ENCODE measurements around the gene ACOT11. TPM values are rescaled to one million over a fixed set of nuclear protein-coding genes. Genes with fewer than 3 reads are reported as not detected.

The ACOT11 gene
- total and polyA plus RNA-seq, 2 donors (not counting 1 experiment from before 2014, with no cell fraction given), result 0.73 to 2.5 TPM

DNA sequence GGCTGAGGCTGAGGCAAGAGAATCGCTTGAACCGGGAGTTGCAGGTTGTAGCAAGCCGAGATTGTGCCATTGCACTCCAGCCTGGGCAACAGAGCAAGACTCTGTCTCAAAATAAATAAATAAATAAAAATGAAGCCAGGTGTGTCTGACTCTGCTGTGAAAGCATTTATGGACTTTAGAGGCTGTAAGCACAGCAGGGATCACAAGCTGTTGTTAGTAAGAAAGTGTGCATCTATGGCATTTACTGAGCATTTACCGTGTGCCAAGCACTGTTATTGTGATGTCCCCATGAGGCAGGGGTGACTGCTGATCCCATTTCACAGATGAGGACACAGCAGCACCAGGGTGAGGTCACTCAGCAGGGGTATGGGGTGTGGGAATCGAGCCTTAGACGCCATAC lies 55.2 kb downstream of the ACOT11 start:
- Histone ChIP-seq H3K36me3 (ENCODE audit: control insufficient read depth, insufficient read depth, low read length) (no peaks in the 10 kb centered on the region), H3K4me1 (ENCODE audit: control insufficient read depth, extremely low read depth, insufficient read depth, low read length) (no peaks in the 10 kb centered on the region), H3K9ac (ENCODE audit: insufficient read depth, low read length) (no peak overlapping the region), H3K27me3 (ENCODE audit: control insufficient read depth, insufficient read depth, low read length) (no peaks in the 10 kb centered on the region), H4K20me1 (ENCODE audit: control insufficient read depth, extremely low read depth, insufficient read depth, low read length) (no peaks in the 10 kb centered on the region), H3K4me2 (ENCODE audit: extremely low read depth, insufficient read depth, low read length) (no peak overlapping the region), H3K4me3 (replicated peaks in 1 of 4; ENCODE audit: control extremely low read depth in 1 of 4, insufficient read depth in 1 of 4, low read depth in 3 of 4, low read length in 4 of 4) (no peak overlapping the region), H3K9me3 (ENCODE audit: control insufficient read depth, insufficient read depth, low read depth, low read length) (no peaks in the 10 kb centered on the region), H3K27ac (ENCODE audit: insufficient read depth, low read length) (no peak overlapping the region), H2AFZ (ENCODE audit: low read length) (no peak overlapping the region), H3K79me2 (ENCODE audit: control insufficient read depth, insufficient read depth, low read length) (no peaks in the 10 kb centered on the region)
- no peak for TF ChIP-seq EZH2 (IDR thresholded peaks at IDR 0.05; ENCODE audit: low read length, missing control alignments)
- TF ChIP-seq, protein P1, sequence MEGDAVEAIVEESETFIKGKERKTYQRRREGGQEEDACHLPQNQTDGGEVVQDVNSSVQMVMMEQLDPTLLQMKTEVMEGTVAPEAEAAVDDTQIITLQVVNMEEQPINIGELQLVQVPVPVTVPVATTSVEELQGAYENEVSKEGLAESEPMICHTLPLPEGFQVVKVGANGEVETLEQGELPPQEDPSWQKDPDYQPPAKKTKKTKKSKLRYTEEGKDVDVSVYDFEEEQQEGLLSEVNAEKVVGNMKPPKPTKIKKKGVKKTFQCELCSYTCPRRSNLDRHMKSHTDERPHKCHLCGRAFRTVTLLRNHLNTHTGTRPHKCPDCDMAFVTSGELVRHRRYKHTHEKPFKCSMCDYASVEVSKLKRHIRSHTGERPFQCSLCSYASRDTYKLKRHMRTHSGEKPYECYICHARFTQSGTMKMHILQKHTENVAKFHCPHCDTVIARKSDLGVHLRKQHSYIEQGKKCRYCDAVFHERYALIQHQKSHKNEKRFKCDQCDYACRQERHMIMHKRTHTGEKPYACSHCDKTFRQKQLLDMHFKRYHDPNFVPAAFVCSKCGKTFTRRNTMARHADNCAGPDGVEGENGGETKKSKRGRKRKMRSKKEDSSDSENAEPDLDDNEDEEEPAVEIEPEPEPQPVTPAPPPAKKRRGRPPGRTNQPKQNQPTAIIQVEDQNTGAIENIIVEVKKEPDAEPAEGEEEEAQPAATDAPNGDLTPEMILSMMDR (conservative IDR thresholded peaks at IDR 0.05 in 1 of 2, IDR thresholded peaks at IDR 0.05 in 1 of 2; ENCODE audit: low read depth in 1 of 2, low read length in 2 of 2), result no peak
- DNase-seq (ENCODE audit: low read depth in 2 of 2), result no peak

DNA sequence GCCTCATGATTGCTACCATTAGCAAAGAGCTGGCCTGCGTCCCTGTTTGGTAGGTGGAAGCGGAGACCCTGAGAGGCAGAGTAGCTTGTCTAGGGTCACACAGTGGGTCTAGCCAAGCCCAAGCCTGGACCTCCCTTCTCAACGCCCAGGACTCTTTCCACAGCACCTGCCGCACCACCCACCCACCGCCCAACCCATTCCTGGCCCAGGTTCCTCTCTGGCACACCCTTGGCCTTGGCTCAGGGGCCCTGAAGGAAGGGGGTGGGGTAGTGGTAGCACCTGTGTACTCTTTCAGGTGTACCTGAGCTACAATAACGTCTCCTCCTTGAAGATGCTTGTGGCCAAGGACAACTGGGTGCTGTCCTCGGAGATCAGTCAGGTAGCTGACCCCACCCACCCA lies 56.0 kb downstream of the ACOT11 start:
- Histone ChIP-seq H3K27ac (ENCODE audit: insufficient read depth, low read length) (no peak overlapping the region), H3K4me2 (ENCODE audit: extremely low read depth, insufficient read depth, low read length) (no peak overlapping the region), H3K4me1 (ENCODE audit: control insufficient read depth, extremely low read depth, insufficient read depth, low read length) (no peaks in the 10 kb centered on the region), H3K79me2 (ENCODE audit: control insufficient read depth, insufficient read depth, low read length) (no peaks in the 10 kb centered on the region), H3K4me3 (replicated peaks in 1 of 4; ENCODE audit: control extremely low read depth in 1 of 4, insufficient read depth in 1 of 4, low read depth in 3 of 4, low read length in 4 of 4) (no peak overlapping the region), H4K20me1 (ENCODE audit: control insufficient read depth, extremely low read depth, insufficient read depth, low read length) (no peaks in the 10 kb centered on the region), H3K27me3 (ENCODE audit: control insufficient read depth, insufficient read depth, low read length) (no peaks in the 10 kb centered on the region), H3K9me3 (ENCODE audit: control insufficient read depth, insufficient read depth, low read depth, low read length) (no peaks in the 10 kb centered on the region), H3K9ac (ENCODE audit: insufficient read depth, low read length) (no peak overlapping the region), H2AFZ (ENCODE audit: low read length) (no peak overlapping the region), H3K36me3 (ENCODE audit: control insufficient read depth, insufficient read depth, low read length) (no peaks in the 10 kb centered on the region)
- no peak for DNase-seq (ENCODE audit: low read depth in 2 of 2)
- TF ChIP-seq, protein P1 (conservative IDR thresholded peaks at IDR 0.05 in 1 of 2, IDR thresholded peaks at IDR 0.05 in 1 of 2; ENCODE audit: low read depth in 1 of 2, low read length in 2 of 2), result no peak
- no peak for TF ChIP-seq EZH2 (IDR thresholded peaks at IDR 0.05; ENCODE audit: low read length, missing control alignments)

DNA sequence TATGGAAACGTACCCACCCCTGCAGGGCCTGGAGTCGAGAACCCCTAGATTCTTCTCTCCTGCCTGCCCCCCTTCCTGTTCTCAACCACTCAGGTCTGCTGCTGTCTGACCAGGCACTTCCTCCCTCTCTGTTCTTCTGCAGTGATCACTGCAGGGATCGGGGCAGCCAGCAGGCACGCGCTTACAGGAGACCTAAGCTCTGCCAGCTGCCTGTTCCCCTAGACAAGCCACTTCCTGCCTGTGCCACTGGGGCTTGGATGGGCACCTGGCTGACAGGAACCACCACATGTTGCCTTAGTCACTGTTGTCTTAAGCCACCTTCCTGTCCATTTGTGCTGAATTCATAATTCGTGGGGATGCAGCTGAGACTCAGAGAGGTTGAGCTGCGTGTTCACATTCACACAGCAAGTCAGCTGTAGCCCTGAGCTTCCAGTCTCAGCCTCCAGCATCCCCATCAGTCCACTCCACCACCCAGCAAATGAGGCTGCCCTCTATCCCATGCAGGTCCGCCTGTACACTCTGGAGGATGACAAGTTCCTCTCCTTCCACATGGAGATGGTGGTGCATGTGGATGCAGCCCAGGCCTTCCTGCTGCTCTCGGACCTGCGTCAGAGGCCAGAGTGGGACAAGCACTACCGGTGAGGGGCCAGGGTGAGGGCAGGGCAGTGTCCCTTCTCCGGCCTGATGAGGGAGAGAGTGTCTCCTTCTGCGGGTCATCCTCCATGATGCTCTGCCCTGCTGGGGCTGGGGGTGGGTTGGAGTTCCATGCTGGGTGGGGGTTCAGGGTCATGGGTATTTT lies 56.7 kb downstream of the ACOT11 start:
- no peak for DNase-seq (ENCODE audit: low read depth in 2 of 2)
- Histone ChIP-seq H2AFZ (ENCODE audit: low read length) (no peak overlapping the region), H3K27me3 (ENCODE audit: control insufficient read depth, insufficient read depth, low read length) (no peaks in the 10 kb centered on the region), H3K4me3 (replicated peaks in 1 of 4; ENCODE audit: control extremely low read depth in 1 of 4, insufficient read depth in 1 of 4, low read depth in 3 of 4, low read length in 4 of 4) (no peak overlapping the region), H3K27ac (ENCODE audit: insufficient read depth, low read length) (no peak overlapping the region), H3K9me3 (ENCODE audit: control insufficient read depth, insufficient read depth, low read depth, low read length) (no peaks in the 10 kb centered on the region), H3K36me3 (ENCODE audit: control insufficient read depth, insufficient read depth, low read length) (no peaks in the 10 kb centered on the region), H3K4me1 (ENCODE audit: control insufficient read depth, extremely low read depth, insufficient read depth, low read length) (no peaks in the 10 kb centered on the region), H3K9ac (ENCODE audit: insufficient read depth, low read length) (no peak overlapping the region), H4K20me1 (ENCODE audit: control insufficient read depth, extremely low read depth, insufficient read depth, low read length) (no peaks in the 10 kb centered on the region), H3K79me2 (ENCODE audit: control insufficient read depth, insufficient read depth, low read length) (no peaks in the 10 kb centered on the region), H3K4me2 (ENCODE audit: extremely low read depth, insufficient read depth, low read length) (no peak overlapping the region)
- TF ChIP-seq EZH2 (IDR thresholded peaks at IDR 0.05; ENCODE audit: low read length, missing control alignments), result no peak
- TF ChIP-seq, protein P1 (conservative IDR thresholded peaks at IDR 0.05 in 1 of 2, IDR thresholded peaks at IDR 0.05 in 1 of 2; ENCODE audit: low read depth in 1 of 2, low read length in 2 of 2), result no peak

All from fibroblast of lung (primary cell).